COLO829 (cell line): Measurements from ENCODE around the gene PABPC1L.
"Not testable (repeated sequence)": the region's sequence is repeated elsewhere in the genome, so short reads cannot be mapped to it uniquely, and the experiment has no call there.

Experiments used
- DNase-seq: peaks from one replicate; pipeline ENCODE4 v3.0.0; 2012; ENCODE audit warnings: low spot score

The PABPC1L gene

DNA sequence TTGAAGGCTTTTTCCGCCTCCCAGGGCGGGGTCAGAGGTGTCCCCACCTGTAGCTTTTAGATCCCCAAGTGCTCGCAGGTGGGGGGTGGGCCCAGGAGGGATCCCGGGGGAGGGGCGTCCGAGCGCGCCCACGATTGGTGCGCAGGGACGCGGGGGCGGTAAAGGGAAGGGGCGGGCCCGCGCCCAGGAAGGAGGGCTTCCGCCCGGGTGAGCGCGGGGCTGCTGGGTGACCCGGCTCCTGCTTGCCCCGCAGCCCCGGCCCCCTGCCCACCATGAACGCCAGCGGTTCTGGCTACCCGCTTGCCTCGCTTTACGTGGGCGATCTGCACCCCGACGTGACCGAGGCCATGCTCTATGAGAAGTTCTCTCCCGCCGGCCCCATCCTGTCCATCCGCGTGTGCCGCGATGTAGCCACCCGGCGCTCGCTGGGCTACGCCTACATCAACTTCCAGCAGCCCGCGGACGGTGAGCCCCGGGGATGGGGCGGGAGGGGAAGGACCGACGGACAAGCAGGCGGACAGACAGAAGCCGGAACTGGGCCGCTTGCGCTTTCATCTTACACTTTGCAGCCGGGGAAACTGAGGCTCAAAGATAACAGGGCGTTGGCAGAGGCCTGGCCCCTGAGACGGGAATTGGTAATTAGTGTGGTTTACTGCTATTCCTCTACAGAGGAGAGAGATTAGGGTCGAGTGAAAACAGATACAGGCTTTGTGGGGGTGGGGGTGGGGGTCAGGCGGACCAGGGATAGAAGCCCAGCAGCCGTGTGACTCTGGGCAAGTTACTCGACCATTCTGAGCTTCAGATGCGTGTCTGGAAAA is at the start of gene PABPC1L:
PABPC1L (plus strand) TSS at position 189 of the 818 bp plus-strand sequence; CDS start at position 273, 84 bp downstream.
- DNase-seq, result peak; percentile 48

GRCh38 chr20:44861531-44862006 is 48.3 kb upstream of the PABPC1L start:
- no peak for DNase-seq

DNA sequence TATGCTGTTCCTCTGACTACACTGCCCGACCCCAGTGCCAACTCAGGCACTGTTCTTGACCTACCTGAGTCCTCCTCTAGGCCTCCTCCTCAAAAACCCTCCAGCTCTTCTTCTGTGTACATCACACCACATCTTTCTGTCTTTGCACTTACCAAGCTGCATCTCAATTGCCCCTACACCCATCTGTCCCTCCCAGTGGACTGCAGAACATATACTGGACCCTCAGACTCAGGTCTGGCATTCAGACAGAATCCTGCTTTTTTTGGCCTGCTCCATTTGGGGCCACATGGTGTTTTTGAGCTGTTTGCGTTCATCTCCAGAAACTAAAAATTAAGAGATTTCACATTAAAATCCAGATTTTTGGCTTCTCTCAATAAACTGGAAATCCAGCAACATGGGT is 47.6 kb upstream of the PABPC1L start:
- no peak for DNase-seq

DNA sequence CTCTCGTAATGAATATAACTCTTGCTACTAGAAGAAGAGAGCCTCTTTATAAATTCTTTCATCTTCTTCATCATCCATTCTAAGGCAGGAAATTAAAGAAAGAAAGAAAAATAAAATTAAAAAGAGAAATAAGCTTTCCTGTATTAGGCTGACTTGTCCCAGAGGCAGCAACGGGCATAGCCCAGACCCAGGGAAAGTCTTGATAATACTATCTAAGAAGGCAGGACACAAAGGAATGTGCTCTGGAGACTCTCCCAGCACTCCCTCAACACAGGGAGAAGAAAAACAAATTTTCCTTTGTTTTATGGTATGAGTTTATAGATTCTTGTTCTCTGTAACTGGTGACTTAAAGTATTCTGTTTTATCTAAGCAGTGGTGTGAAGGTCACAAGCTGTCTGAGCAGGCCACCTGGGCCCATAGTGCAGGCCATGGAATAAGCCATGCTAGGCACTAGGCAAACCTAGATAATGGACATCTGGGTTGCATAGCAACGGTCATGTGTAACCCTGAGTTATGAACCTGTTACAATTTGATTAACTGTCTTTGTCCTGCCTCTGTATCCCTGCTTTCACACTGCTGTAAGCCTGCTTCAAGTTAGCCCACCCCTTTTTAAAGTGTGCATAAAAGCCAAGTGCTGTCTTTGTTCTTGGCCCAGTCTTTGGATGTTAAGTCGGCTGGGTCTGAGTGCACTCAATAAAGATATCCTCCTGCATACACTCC is 46.3 kb upstream of the PABPC1L start:
- not testable (repeated sequence) for DNase-seq

DNA sequence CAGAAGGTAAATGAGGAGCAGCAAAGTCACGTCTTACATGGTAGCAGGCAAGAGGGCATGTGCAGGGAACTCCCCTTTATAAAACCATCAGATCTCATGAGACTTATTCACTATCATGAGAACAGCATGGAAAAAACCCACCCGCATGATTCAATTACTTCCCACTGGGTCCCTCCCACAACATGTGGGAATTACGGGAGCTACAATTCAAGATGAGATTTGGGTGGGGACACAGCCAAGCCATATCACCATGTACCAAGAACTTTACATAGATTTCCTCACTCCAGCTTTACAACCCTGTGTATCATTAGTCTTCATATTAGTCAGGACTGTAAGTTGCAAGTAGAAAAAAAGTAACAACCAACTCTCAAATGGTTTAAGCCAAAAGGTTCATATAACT is 45.4 kb upstream of the PABPC1L start:
- not testable (repeated sequence) for DNase-seq

- DNase-seq, result no peak
These were observed 43.0 kb upstream of the PABPC1L start for GRCh38 chr20:44866703-44867335.

- DNase-seq, result no peak
These were observed 40.4 kb upstream of the PABPC1L start for GRCh38 chr20:44869471-44869870.

- not testable (repeated sequence) for DNase-seq
These were observed 27.5 kb upstream of the PABPC1L start for GRCh38 chr20:44882360-44882759.

GRCh38 chr20:44883214-44883902 is 26.5 kb upstream of the PABPC1L start:
- DNase-seq, result peak; percentile 52

DNA sequence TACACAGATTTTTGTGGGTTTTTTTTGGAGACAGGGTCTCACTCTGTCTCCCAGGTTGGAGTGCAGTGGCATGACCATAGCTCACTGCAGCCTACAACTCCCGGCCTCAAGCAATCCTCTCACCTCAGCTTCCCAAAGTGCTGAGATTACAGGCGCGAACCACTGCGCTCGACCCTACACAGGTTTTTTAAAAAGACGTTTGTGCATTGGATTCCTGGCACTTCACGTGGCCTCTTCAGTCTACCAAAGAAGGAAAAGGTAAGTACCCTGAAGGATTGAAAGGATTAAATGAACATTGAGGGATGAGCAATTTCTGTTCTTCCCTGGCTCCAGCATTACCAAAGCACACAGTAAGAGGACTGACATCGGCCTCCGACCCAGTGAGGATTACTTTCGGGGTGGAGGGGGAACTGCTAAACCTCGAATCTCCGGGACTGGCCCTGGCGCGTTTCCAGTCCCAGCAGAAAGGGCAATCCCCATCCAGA is 24.9 kb upstream of the PABPC1L start:
- no peak for DNase-seq

- peak; percentile 98 for DNase-seq
These were observed 24.2 kb upstream of the PABPC1L start, which contains the start of gene YWHAB for GRCh38 chr20:44885392-44886265. TSS of gene YWHAB (plus strand) at chr20:44885705. CDS start at chr20:44901534, 15,829 bp downstream.

DNA sequence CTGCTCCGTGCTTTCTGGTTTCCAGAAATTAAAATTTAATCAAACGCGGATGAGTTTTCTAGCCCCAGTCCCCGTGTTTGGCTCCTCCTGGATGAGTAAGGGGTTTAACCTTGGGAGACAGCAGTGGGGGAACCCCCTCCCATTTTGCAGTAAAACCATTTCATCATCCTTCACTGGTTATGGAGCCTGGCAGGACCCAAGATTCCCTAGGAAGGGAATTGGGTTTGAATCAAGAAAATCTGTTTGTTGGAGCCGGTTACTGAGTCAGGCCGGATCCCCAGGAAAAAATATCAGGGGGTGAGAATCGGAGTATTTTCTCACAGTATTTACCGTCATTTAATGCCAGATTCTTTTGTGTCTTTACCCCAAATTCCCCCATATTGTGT is 23.6 kb upstream of the PABPC1L start:
- DNase-seq, result no peak

- DNase-seq, result no peak
These were observed 23.0 kb upstream of the PABPC1L start for GRCh38 chr20:44886828-44887227.

DNA sequence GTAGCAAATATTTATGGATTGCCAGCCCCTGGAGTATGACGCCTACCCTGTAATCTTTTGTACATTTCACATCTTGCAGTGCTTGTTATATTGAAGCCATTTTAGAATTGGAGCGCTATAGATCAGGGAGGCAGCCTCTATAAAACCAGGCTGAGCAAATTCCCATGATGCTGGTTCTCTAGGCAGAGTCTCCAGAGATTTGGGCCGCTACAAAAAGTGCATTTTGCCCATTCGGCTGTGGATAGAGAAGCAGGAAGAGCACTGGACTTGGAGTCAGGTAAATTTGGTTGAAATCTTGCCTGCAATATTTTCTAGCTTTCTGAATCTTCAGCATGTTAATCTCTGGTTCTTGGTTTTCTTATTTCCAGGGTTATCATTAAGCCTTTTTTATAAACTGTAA is 22.4 kb upstream of the PABPC1L start:
- DNase-seq, result no peak

- no peak for DNase-seq
These were observed 21.4 kb upstream of the PABPC1L start for GRCh38 chr20:44888226-44889103.

- DNase-seq, result no peak
These were observed 18.0 kb upstream of the PABPC1L start for GRCh38 chr20:44891826-44892225.

DNA sequence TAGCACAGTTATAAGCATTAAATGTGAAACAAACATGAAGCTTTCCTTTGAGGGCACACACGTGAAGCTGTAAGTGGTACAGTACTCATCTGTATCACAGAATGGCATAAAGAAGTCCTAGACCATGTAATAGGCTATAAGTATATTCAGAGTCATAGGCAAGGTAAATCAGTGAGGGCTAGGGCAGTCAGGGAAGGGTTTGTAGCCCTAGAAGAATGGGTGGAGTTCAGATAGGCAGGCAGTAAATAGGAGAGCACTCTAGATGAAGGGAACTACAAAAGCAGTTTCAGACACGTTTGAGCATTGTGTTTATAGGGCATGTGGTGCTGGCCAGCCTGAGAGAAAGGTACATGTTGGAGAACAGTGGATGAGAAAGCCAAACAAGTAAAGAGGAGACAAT is 14.9 kb upstream of the PABPC1L start:
- DNase-seq, result no peak

DNA sequence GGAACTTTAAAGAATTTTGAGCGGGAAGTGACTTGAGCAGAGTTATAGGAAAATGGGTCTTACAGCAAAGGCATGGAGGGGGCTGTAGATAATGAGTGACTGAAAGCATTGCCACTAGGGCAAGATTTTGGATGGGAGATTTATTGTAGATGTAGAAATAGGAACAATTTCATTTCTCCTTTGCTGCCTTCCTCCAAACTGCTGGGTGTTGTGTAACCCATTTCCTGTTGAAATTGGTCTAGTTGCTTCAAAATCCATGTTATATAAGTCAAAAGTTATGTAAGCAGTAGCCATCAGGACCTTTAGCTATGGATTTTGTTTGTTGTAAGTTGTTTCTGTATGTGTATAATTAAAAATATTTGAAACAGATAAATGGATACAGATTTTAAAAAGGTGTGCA is 13.3 kb upstream of the PABPC1L start:
- DNase-seq, result no peak

DNA sequence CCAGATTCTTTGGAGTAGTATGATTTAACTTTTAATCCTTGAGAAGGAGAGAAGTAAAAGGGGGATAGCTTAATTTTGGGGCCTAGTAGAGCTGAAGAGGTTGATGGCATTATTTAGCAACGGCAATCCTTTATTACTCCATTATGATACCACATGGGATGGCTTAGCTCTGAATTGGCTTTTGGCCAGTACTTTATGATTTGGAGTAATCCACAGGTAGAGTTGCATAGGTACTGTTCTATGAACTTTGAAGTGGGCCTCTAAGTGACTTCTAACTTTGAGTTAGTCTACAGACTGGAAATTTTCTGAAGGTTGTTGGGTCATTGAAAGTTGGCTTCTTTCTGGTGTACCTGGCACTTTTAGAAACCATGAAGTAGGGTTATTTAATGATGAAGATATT is 12.7 kb upstream of the PABPC1L start:
- DNase-seq, result no peak
